Keratinocyte (primary cell): Measurements from ENCODE around the gene CHRNG.

Source experiments
- CTCF ChIP-seq, 3 experiments: IDR thresholded peaks in 1 of 3; conservative IDR thresholded peaks in 1 of 3; optimal IDR thresholded peaks in 1 of 3; 2 replicates in 2 of 3; 3 replicates in 1 of 3; pipeline versions ENCODE3 to v1.5.1; 2011; ENCODE audit warnings: low read length in 3 of 3, mild to moderate bottlenecking in 3 of 3, moderate library complexity in 2 of 3, control low read depth in 1 of 3, inconsistent platforms in 1 of 3; ENCODE audit not compliant: insufficient read depth in 2 of 3; ENCODE audit errors: extremely low read depth in 1 of 3
- EZH2 ChIP-seq: IDR thresholded peaks from one replicate; pipeline ENCODE4 v1.6.1; 2012; ENCODE audit warnings: inconsistent platforms, mild to moderate bottlenecking, low read length, moderate library complexity

DNA sequence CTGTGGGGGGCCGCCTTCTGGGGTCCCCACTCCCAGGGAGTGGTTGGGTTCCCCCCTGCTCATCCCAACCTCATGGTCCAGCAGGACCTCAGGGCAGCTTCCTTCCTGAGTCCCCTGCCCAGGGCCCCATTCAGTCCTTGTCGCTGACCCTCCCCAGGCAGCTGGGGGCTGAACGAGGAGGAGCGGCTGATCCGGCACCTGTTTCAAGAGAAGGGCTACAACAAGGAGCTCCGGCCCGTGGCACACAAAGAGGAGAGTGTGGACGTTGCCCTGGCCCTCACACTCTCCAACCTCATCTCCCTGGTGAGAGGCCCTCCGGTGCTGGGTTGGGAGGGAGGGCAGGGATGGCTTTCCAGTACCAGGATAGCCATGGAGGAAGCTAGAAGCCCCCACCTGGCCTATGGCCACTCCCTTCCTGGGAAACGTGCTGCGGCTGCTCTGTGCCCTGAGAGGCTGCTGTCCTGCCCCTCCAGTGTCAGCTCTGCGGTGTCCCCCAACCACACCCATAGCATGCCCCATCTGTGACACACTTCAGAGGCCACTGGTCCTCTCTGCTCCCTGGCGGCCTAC is 13.0 kb upstream of the CHRNG start:
- TF ChIP-seq CTCF (optimal IDR thresholded peaks at IDR 0.05 in 1 of 3, IDR thresholded peaks at IDR 0.05 in 1 of 3, conservative IDR thresholded peaks at IDR 0.05 in 1 of 3; ENCODE audit: extremely low read depth in 1 of 3, insufficient read depth in 2 of 3, low read length in 3 of 3) (no peak), EZH2 (no peak)
